ENCODE results near the gene ZNF575.
"Not testable (repeated sequence)": the region's sequence is repeated elsewhere in the genome, so short reads cannot be mapped to it uniquely, and the experiment has no call there.

ZNF575 gene

GRCh38 chr19:43545276-43545675, 12.3 kb downstream of the ZNF575 start:
- no peak for FAIRE-seq

GRCh38 chr19:43545981-43546380, 13.0 kb downstream of the ZNF575 start:
- FAIRE-seq, result no peak

DNA sequence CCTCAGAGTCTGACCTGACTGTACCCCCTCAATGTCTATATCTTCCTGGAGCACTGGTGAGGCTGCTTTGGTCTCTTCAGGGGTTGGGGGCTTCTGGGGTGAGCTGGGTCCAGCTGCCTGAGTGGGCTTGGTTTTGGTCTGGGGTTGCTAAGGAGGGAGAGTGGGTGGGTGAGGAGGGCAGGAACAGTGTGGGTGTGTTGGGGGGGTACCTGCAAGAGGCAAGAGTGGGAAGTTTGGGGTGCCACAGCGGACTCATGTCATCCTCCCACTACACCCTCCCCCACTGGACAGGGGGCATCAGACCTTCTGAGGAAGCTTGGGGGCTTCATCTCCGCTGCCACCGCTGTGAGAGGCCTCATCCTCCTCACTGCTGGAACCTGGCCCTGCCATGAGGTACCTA, 13.6 kb downstream of the ZNF575 start:
- no peak for FAIRE-seq

GRCh38 chr19:43547926-43548325, 14.9 kb downstream of the ZNF575 start:
- FAIRE-seq, result not testable (repeated sequence)

DNA sequence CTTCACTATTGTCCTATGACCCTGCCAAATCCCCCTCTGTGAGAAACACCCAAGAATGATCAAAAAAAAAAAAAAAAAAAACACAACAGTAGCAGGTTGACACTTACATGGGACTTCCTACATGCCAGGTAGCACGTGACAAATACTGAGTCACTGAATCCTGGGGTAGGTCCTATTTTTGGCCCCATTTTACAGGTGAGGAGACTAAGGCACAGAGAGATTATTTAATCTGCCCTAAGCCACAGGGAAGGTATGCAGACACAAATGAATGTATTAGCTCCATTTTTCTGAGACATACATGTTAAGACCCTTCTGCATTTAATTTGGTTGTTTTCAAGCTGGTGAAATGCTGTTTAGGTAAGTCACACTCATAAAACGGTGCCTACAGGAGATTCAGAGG, 15.7 kb downstream of the ZNF575 start:
- FAIRE-seq, result no peak

DNA sequence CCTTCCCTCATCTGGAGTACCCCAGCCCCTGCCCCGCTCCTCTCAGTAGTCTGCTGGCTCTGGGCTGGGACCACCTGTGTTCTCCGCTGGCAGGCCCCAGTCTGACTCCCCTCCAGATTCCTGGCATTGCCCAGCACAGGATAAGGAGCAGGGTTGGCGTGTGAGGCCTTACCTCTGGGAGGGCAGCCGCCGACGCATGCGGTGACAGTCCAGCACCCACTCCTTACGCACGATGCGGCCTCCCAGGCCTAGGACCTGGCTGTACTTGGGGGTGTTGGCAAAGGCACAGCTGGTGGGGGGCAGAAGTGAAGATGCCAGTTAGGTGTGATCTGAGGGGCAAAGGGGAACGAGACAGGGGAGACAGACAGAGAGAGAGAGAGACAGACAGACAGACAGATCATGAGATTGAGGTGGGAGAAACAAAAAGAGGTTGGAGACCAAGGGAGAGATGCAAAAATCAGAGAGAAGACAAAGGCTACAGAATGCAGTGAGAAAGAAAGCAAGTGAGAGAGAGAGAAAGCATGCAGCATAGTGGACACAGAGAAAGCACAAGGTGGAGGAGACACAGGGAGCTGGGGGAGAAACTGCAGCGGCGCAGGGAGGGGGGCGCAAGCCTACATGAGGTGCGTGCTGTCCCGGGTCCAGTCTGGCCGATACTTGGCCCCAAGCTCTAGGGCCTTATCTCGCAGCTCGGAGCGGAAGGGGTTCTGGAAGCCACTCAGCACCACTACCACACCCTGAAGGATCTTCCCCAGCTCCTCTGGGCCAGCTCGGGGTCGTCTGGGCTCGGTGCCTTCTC, 18.6 kb downstream of the ZNF575 start:
- FAIRE-seq, result no peak

GRCh38 chr19:43552198-43552450, 19.1 kb downstream of the ZNF575 start:
- no peak for FAIRE-seq

GRCh38 chr19:43552616-43553015, 19.6 kb downstream of the ZNF575 start:
- FAIRE-seq, result no peak

DNA sequence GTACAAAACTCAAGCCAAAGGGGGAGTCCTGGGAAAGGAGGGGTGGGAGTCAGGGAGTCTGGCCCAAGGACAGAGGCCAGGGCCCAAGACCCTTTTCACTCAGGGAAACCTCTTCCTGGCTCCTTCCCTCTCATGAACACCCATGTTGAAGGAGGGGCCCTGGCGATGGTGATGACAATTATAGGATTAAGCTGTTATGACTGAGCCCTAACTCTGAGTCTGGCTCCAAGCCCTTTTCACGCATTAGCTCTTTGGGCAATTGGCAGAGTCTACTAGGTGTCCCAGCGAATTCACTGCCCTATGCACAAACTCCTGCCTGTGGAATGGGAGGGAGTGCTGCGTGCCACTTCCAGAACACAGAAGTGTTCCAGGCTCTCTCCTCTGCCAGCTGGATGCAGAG, 20.7 kb downstream of the ZNF575 start:
- no peak for FAIRE-seq

- no peak for FAIRE-seq
Observed at GRCh38 chr19:43554317-43554895, 21.4 kb downstream of the ZNF575 start.

- FAIRE-seq, result peak; percentile 34
Observed at GRCh38 chr19:43555185-43555770, 22.3 kb downstream of the ZNF575 start.

DNA sequence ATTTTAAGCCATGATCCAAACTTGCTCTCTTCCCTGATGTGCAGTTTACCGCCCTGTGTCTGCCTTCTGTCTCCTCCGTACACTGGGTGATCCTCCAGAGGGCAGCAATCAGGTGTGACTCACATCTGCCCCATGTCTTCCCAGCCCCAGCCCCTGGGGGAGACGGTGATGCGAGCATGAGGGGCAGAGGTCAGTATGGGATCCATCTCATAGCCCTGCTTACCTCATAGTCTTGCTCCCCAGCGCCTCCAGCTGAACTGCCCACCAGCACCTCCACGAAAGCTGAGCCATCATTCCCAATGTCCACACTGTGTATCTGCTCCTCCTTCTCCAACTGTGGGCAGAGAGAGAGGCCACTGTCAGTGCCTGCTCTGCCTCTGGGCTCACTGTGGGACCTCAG, 27.7 kb downstream of the ZNF575 start:
- FAIRE-seq, result no peak

GRCh38 chr19:43561139-43561970, 28.4 kb downstream of the ZNF575 start:
- FAIRE-seq, result no peak

DNA sequence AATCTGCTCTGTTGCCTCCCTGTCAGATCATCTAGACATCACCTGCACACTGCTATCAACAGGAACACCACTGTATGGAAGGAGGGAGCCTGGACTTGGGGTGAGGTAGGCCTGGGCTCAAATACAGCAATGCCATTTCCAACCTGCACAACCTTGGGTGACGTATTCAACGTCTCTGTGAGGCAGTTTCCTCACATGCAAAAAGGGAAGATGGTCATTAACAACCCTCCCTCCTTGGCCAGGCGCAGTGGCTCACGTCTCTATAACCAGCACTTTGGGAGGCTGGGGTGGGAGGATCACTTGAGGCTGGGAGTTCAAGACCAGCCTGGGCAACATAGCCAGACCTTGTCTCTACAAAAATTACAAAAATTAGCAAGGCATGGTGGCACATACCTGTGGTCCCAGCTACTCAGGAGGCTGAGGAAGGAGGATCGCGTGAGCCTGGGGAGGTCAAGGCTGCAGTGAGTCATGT, 29.3 kb downstream of the ZNF575 start:
- no peak for FAIRE-seq

DNA sequence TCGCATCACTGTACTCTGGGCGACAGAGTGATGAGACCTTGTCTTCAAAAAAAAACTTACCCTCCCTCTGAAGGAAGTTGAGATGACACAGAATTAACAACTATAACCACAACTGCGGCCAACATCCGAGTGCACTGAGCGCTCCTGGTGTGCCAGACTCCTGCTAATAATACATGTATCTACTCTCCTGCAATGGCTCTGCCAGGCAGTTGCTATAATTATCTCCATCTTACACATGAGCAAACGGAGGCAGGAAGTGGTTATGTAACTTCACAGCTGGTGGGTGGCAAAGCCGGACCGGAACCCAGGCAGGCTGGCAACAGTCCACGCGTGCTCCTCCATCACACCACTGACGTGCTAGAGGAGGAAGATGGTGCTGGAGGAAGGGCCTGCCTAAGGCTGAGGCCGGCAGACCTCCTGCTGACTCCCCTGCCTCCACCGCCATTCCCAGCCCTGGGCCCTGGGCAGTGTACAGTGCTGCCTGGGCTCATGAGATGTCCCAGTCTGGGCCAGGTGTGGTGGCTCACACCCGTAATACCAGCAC, 29.8 kb downstream of the ZNF575 start:
- FAIRE-seq, result no peak

GRCh38 chr19:43563816-43564457, 30.9 kb downstream of the ZNF575 start:
- FAIRE-seq, result no peak

- no peak for FAIRE-seq
Observed at GRCh38 chr19:43564800-43565199, 31.8 kb downstream of the ZNF575 start.

DNA sequence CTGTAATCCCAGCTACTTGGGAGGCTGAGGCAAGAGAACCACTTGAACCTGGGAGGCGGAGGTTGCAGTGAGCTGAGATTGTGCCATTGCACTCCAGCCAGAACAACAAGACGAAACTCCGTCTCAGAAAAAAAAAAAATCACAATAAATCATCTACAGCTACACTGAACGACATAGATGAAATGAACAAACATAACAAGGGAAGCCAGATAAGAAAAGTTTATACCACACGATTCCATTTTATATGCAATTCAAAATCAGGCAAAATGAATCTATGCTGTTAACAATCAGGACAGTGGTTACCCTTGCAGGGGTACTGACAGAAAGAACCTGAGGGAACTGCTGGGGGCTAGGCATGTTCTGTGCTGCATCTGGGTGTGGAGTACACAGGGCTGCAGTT, 36.7 kb downstream of the ZNF575 start:
- no peak for FAIRE-seq

- FAIRE-seq, result no peak
Observed at GRCh38 chr19:43570174-43570791, 37.3 kb downstream of the ZNF575 start.

- FAIRE-seq, result no peak
Observed at GRCh38 chr19:43572171-43572588, 39.2 kb downstream of the ZNF575 start.

- FAIRE-seq, result no peak
Observed at GRCh38 chr19:43574424-43575155, 41.6 kb downstream of the ZNF575 start.
